HepG2 (cell line): Measurements from ENCODE around the gene MPIG6B. TPM values are rescaled to one million over a fixed set of nuclear protein-coding genes. Genes with fewer than 3 reads are reported as not detected.

Source experiments
- ATAC-seq: fragments of 200-7000 bp; cut with Tn5 transposase; 3 replicates; pipeline ENCODE4 v1.9.1; 2020; ENCODE audit warnings: mild to moderate bottlenecking, moderate library complexity
- BruUV-seq: library from RNA; stranded (reverse); fragments of 400-500 nt; replicated peaks from 2 replicates; lab custom pipeline; 2021; lab: Mats Ljungman, UMichigan
- CTCF ChIA-PET: fragments of 300-600 bp; formaldehyde crosslinking; extraction: SDS; loops from one replicate; lab custom pipeline; 2021; ENCODE audit warnings: low total read pairs, inconsistent platforms, low intra/inter-chr PET ratio; lab: Yijun Ruan, JAX
- POLR2A ChIA-PET: fragments of 350-600 bp; sonication (Branson Sonifier 250); formaldehyde crosslinking; loops from one replicate; lab custom pipeline; 2020; ENCODE audit warnings: antibody characterized with exemption, inconsistent platforms; lab: Yijun Ruan, JAX
- DNase-seq: peaks from one replicate; pipeline ENCODE4 v3.0.0-alpha.2; 2015; ENCODE audit warnings: low spot score
- FAIRE-seq: peaks from 3 replicates; lab custom pipeline; 2011; peaks lifted over from hg19 to GRCh38; lab: Jason Lieb, UNC
- H2AFZ ChIP-seq: one replicate; pipeline ENCODE4 v1.6.1; 2011; ENCODE audit warnings: low read length, inconsistent platforms
- H3K27ac ChIP-seq: fragments of 300-600 bp; 3 replicates; pipeline ENCODE4 v1.8.0; 2011; ENCODE audit warnings: mixed run types, mild to moderate bottlenecking, mixed read lengths, low read length, inconsistent platforms; ENCODE audit not compliant: insufficient read depth; ENCODE audit errors: extremely low read length
- H3K27me3 ChIP-seq, 2 experiments: fragments of 200-600 bp in 1 of 2; 2 replicates in 1 of 2; 3 replicates in 1 of 2; pipeline versions ENCODE4 v1.6.0 to v1.8.0; 2011; ENCODE audit warnings: low read length in 2 of 2, mild to moderate bottlenecking in 2 of 2, moderate library complexity in 2 of 2, inconsistent platforms in 1 of 2; ENCODE audit not compliant: insufficient read depth in 2 of 2, control insufficient read depth in 1 of 2
- H3K36me3 ChIP-seq, 2 experiments: fragments of 200-600 bp in 1 of 2; replicated peaks in 1 of 2; 2 replicates in 1 of 2; 3 replicates in 1 of 2; pipeline versions ENCODE4 v1.5.1 to v1.8.0; 2011; ENCODE audit warnings: low read length in 2 of 2, inconsistent platforms in 1 of 2; ENCODE audit not compliant: insufficient read depth in 2 of 2, control insufficient read depth in 1 of 2
- H3K4me1 ChIP-seq: 2 replicates; pipeline ENCODE4 v1.5.1; 2012; ENCODE audit warnings: low read length, inconsistent platforms; ENCODE audit not compliant: insufficient read depth
- H3K4me2 ChIP-seq: 2 replicates; pipeline ENCODE4 v1.6.0; 2011; ENCODE audit warnings: low read depth, low read length, inconsistent platforms
- H3K4me3 ChIP-seq, 3 experiments: fragments of 200-600 bp in 1 of 3; sonication (generic), shearing (Covaris generic) in 1 of 3; replicated peaks in 1 of 3; 2 replicates each; pipeline ENCODE4 v1.5.1; 2011 to 2016; ENCODE audit warnings: low read length in 3 of 3, inconsistent platforms in 2 of 3, low read depth in 2 of 3, mild to moderate bottlenecking in 2 of 3, control low read depth in 1 of 3, mixed read lengths in 1 of 3; ENCODE audit not compliant: insufficient read depth in 1 of 3
- H3K79me2 ChIP-seq: one replicate; pipeline ENCODE4 v1.6.1; 2011; ENCODE audit warnings: low read length, inconsistent platforms; ENCODE audit not compliant: insufficient read depth
- H3K9ac ChIP-seq: 2 replicates; pipeline ENCODE4 v1.6.0; 2011; ENCODE audit warnings: mild to moderate bottlenecking, low read depth, low read length, inconsistent platforms; ENCODE audit not compliant: insufficient read depth
- H3K9me3 ChIP-seq: 2 replicates; pipeline ENCODE4 v1.5.1; 2012; ENCODE audit warnings: mild to moderate bottlenecking, low read length
- H4K20me1 ChIP-seq: 2 replicates; pipeline ENCODE4 v1.6.0; 2011; ENCODE audit warnings: inconsistent platforms, mild to moderate bottlenecking, low read length, moderate library complexity; ENCODE audit not compliant: insufficient read depth
- REST ChIP-seq, 2 experiments: IDR thresholded peaks; 2 replicates each; pipeline ENCODE4 v1.6.1; 2011 to 2012; ENCODE audit warnings: low read length in 2 of 2, borderline replicate concordance in 1 of 2, low read depth in 1 of 2, mild to moderate bottlenecking in 1 of 2, moderate library complexity in 1 of 2
- ZNF274 ChIP-seq: sonication (generic); formaldehyde crosslinking; IDR thresholded peaks from 2 replicates; pipeline ENCODE4 v1.5.1; 2020; ENCODE audit warnings: mild to moderate bottlenecking, missing genetic modification reagents
- ZNF484 ChIP-seq: sonication (generic); formaldehyde crosslinking; IDR thresholded peaks from 2 replicates; pipeline ENCODE4 v1.5.1; 2020; ENCODE audit warnings: mild to moderate bottlenecking, low read depth, missing genetic modification reagents, borderline replicate concordance
- ZNF577 ChIP-seq: sonication (generic); formaldehyde crosslinking; IDR thresholded peaks from 2 replicates; pipeline ENCODE4 v1.4.0; 2020; ENCODE audit warnings: mild to moderate bottlenecking, low read depth, missing genetic modification reagents, borderline replicate concordance
- ZNF761 ChIP-seq: sonication (generic); formaldehyde crosslinking; conservative IDR thresholded peaks from 2 replicates; pipeline ENCODE4 v1.4.0; 2020; ENCODE audit warnings: mild to moderate bottlenecking, missing genetic modification reagents
- ZNF788 ChIP-seq: sonication (generic); formaldehyde crosslinking; IDR thresholded peaks from 2 replicates; pipeline ENCODE4 v1.5.0; 2020; ENCODE audit warnings: mild to moderate bottlenecking, missing genetic modification reagents, borderline replicate concordance
- WGBS: methylation state at CpG from one replicate; pipeline ENCODE4 v1.1.6; 2017; ENCODE audit warnings: low lambda C conversion rate; 5-methylcytosine and 5-hydroxymethylcytosine counted together
- in situ Hi-C: cut with HindIII; loops from 2 replicates; pipeline ENCODE4 v1.10.0; 2017; ENCODE audit warnings: low pct_unique_long_range_greater_than_20kb; ENCODE audit not compliant: extremely low pct_ligation_motif_present
- intact Hi-C: fragments of 100-400 bp; cut with micrococcal nuclease; formaldehyde crosslinking; loops from one replicate; pipeline ENCODE4 v1.10.0; 2022; ENCODE audit not compliant: unreplicated experiment
- polyA plus RNA-seq, 8 experiments: library from polyadenylated mRNA; depleted of rRNA in 3 of 8; stranded (reverse) in 7 of 8; unstranded in 1 of 8; fragments of >200 nt; fragmentation: Illumina TruSeq in 4 of 8; extraction: Trizol in 4 of 8; gene quantifications; 2 replicates each; pipeline versions ENCODE4 v1.2.1 to v1.2.3, GENCODE V29; 2011 to 2016; ENCODE audit warnings: low read depth in 4 of 8, missing spikeins in 1 of 8, mixed read lengths in 1 of 8; ENCODE audit not compliant: insufficient read depth in 1 of 8
- total RNA-seq, 5 experiments: library from RNA; depleted of rRNA; stranded (reverse); fragments of >200 nt; fragmentation: Illumina TruSeq; extraction: Trizol; gene quantifications; 2 replicates each; pipeline ENCODE4 v1.2.3, GENCODE V29; 2016; ENCODE audit warnings: low read depth in 1 of 5
- TF ChIP-seq, protein P1 (sequence below): sonication (generic); formaldehyde crosslinking; IDR thresholded peaks from 2 replicates; pipeline ENCODE4 v1.5.0; 2020; ENCODE audit warnings: mild to moderate bottlenecking, missing genetic modification reagents
- TF ChIP-seq, protein P2 (sequence below): sonication (generic); formaldehyde crosslinking; IDR thresholded peaks from 2 replicates; pipeline ENCODE4 v1.4.0; 2020; ENCODE audit warnings: missing genetic modification reagents
- TF ChIP-seq, protein P3 (sequence below): sonication (generic); formaldehyde crosslinking; IDR thresholded peaks from 2 replicates; pipeline ENCODE4 v1.4.0; 2020; ENCODE audit warnings: missing genetic modification reagents

MPIG6B gene
- total and polyA plus RNA-seq, 2 of the 13 experiments (the other 11 are each of a cell fraction or from before 2014, with no cell fraction given): not detected

GRCh38 chr6:31702819-31703716 is 20.1 kb upstream of the MPIG6B start, which contains the start of gene ABHD16A:
Gene ABHD16A (minus strand): TSS chr6:31703324. CDS start chr6:31703281, 43 bp downstream.
- DNase-seq (peak; percentile 98), FAIRE-seq (peak; percentile 82), ATAC-seq (peak; percentile 93)
- Histone ChIP-seq H2AFZ (peak within 1 kb of the TSS; percentile 52), H3K4me1 (peaks cover 39% of the 10 kb centered on the region), H3K4me3 (peak within 1 kb of the TSS; percentile 71 to 84 (median 81)), H3K9me3 (no peaks in the 10 kb centered on the region), H3K27me3 (peaks cover 0 to 3% of the 10 kb centered on the region in 2 experiments; a peak in 2 of 5 replicates), H3K27ac (peak within 1 kb of the TSS; percentile 85), H3K36me3 (peaks cover under 1 to 2% of the 10 kb centered on the region in 2 experiments; a peak in 2 of 5 replicates), H3K79me2 (peaks cover 22% of the 10 kb centered on the region), H4K20me1 (no peaks in the 10 kb centered on the region), H3K4me2 (peak within 1 kb of the TSS; percentile 99), H3K9ac (peak within 1 kb of the TSS; percentile 95)
- ChIA-PET POLR2A (interaction anchor here (0.6 to 2.7 kb wide), 38 partner anchors 10 to 1269 kb away, joined by 3 to 57 read pairs (median 5); partner anchors contain the start of genes APOM, BAG6, C6orf47 and CFB), CTCF (no interaction called here)
- no TSS peak for BruUV-seq
- intact Hi-C loops: loop anchor here (2.0 to 5.0 kb wide), 2 partner anchors 22 to 34 kb away; partner anchors contain the start of genes CLIC1 and LY6G5C
- 1% methylated on average over 39 of the region's 54 CpGs for WGBS
- in situ Hi-C loops: no loop called here
- TF ChIP-seq ZNF577 (CRISPR knock-in tag): no peak
- no peak for TF ChIP-seq ZNF761
- TF ChIP-seq, protein P1, sequence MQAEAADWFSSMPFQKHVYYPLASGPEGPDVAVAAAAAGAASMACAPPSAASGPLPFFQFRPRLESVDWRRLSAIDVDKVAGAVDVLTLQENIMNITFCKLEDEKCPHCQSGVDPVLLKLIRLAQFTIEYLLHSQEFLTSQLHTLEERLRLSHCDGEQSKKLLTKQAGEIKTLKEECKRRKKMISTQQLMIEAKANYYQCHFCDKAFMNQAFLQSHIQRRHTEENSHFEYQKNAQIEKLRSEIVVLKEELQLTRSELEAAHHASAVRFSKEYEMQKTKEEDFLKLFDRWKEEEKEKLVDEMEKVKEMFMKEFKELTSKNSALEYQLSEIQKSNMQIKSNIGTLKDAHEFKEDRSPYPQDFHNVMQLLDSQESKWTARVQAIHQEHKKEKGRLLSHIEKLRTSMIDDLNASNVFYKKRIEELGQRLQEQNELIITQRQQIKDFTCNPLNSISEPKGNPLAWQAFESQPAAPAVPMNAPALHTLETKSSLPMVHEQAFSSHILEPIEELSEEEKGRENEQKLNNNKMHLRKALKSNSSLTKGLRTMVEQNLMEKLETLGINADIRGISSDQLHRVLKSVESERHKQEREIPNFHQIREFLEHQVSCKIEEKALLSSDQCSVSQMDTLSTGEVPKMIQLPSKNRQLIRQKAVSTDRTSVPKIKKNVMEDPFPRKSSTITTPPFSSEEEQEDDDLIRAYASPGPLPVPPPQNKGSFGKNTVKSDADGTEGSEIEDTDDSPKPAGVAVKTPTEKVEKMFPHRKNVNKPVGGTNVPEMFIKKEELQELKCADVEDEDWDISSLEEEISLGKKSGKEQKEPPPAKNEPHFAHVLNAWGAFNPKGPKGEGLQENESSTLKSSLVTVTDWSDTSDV (CRISPR knock-in tag): no peak
- TF ChIP-seq ZNF484: no peak; the same call in 1 of the 2 replicates
- TF ChIP-seq, protein P2, sequence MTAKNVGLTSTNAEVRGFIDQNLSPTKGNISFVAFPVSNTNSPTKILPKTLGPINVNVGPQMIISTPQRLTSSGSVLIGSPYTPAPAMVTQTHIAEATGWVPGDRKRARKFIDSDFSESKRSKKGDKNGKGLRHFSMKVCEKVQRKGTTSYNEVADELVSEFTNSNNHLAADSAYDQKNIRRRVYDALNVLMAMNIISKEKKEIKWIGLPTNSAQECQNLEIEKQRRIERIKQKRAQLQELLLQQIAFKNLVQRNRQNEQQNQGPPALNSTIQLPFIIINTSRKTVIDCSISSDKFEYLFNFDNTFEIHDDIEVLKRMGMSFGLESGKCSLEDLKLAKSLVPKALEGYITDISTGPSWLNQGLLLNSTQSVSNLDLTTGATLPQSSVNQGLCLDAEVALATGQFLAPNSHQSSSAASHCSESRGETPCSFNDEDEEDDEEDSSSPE (CRISPR knock-in tag): peak; percentile 67
- peak in 1 of 2 experiments; percentile 71; a peak in 1 of 4 replicates for TF ChIP-seq REST (IDR thresholded peaks at IDR 0.05; ENCODE audit: borderline replicate concordance in 1 of 2, low read depth in 1 of 2, low read length in 2 of 2)
- no peak; the same call in 1 of the 2 replicates for TF ChIP-seq ZNF274
- TF ChIP-seq, protein P3, sequence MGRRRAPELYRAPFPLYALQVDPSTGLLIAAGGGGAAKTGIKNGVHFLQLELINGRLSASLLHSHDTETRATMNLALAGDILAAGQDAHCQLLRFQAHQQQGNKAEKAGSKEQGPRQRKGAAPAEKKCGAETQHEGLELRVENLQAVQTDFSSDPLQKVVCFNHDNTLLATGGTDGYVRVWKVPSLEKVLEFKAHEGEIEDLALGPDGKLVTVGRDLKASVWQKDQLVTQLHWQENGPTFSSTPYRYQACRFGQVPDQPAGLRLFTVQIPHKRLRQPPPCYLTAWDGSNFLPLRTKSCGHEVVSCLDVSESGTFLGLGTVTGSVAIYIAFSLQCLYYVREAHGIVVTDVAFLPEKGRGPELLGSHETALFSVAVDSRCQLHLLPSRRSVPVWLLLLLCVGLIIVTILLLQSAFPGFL (CRISPR knock-in tag): no peak
- peak; percentile 79; the same call in 1 of the 2 replicates for TF ChIP-seq ZNF788 (CRISPR knock-in tag)
